Measurements from ENCODE around the gene CPE.
"Not testable (repeated sequence)": the region's sequence is repeated elsewhere in the genome, so short reads cannot be mapped to it uniquely, and the experiment has no call there.

The CPE gene

GRCh38 chr4:165410214-165410613 is 31.4 kb downstream of the CPE start:
- DNase-seq: peak in 2 of 3 experiments; percentile 24 to 78

GRCh38 chr4:165415910-165416309 is 37.1 kb downstream of the CPE start:
- DNase-seq: peak in 1 of 3 experiments; percentile 20

GRCh38 chr4:165418073-165418472 is 39.3 kb downstream of the CPE start:
- peak in 1 of 3 experiments; percentile 32 for DNase-seq

- DNase-seq: peak in 1 of 3 experiments; percentile 7
These were observed 46.8 kb downstream of the CPE start for GRCh38 chr4:165425629-165426028.

- no peak for DNase-seq
These were observed 47.5 kb downstream of the CPE start for GRCh38 chr4:165426331-165426730.

GRCh38 chr4:165426823-165427222 is 48.0 kb downstream of the CPE start:
- no peak for DNase-seq

- no peak for DNase-seq
These were observed 50.1 kb downstream of the CPE start for GRCh38 chr4:165428957-165429356.

GRCh38 chr4:165433529-165433928 is 54.7 kb downstream of the CPE start:
- DNase-seq: peak in 1 of 3 experiments; percentile 76

- DNase-seq: no peak
These were observed 58.9 kb downstream of the CPE start for GRCh38 chr4:165437691-165438090.

GRCh38 chr4:165439344-165439743 is 60.5 kb downstream of the CPE start:
- peak in 1 of 3 experiments; percentile 22 for DNase-seq

GRCh38 chr4:165439981-165440380 is 61.2 kb downstream of the CPE start:
- peak in 1 of 3 experiments; percentile 32 for DNase-seq

GRCh38 chr4:165440415-165441158 is 61.8 kb downstream of the CPE start:
- DNase-seq: peak in 2 of 3 experiments; percentile 42 to 73

GRCh38 chr4:165443276-165443675 is 64.5 kb downstream of the CPE start:
- no peak for DNase-seq

GRCh38 chr4:165448700-165449099 is 69.9 kb downstream of the CPE start:
- no peak for DNase-seq

GRCh38 chr4:165449333-165449732 is 70.5 kb downstream of the CPE start:
- DNase-seq: no peak

- peak in 1 of 3 experiments; percentile 80 for DNase-seq
These were observed 72.1 kb downstream of the CPE start for GRCh38 chr4:165450871-165451270.

- DNase-seq: not testable (repeated sequence)
These were observed 74.3 kb downstream of the CPE start for GRCh38 chr4:165453140-165453539.

- no peak for DNase-seq
These were observed 75.6 kb downstream of the CPE start for GRCh38 chr4:165454426-165454825.

GRCh38 chr4:165457793-165458192 is 79.0 kb downstream of the CPE start:
- DNase-seq: peak in 1 of 3 experiments; percentile 59

- DNase-seq: no peak
These were observed 79.7 kb downstream of the CPE start for GRCh38 chr4:165458471-165458870.

- DNase-seq: no peak
These were observed 82.5 kb downstream of the CPE start for GRCh38 chr4:165461159-165461821.

GRCh38 chr4:165462009-165462408 is 83.2 kb downstream of the CPE start:
- DNase-seq: no peak

- peak in 1 of 3 experiments; percentile 20 for DNase-seq
These were observed 85.6 kb downstream of the CPE start for GRCh38 chr4:165464376-165464775.

- DNase-seq: peak in 2 of 3 experiments; percentile 21 to 72
These were observed 86.1 kb downstream of the CPE start for GRCh38 chr4:165464813-165465381.
